DND-41 (cell line): ENCODE data around the gene ZCRB1.

Experiments
- ATAC-seq: fragments of 200-7000 bp; cut with Tn5 transposase; 3 replicates; pipeline ENCODE4 v1.9.1; 2021; ENCODE audit warnings: low read depth; ENCODE audit not compliant: insufficient read depth
- DNase-seq: peaks from one replicate; pipeline ENCODE4 v3.0.0-alpha.2; 2020
- H2AFZ ChIP-seq: 2 replicates; pipeline ENCODE4 v1.6.0; 2012; ENCODE audit warnings: low read depth, low read length
- H3K27ac ChIP-seq: 2 replicates; pipeline ENCODE4 v1.5.1; 2012; ENCODE audit warnings: low read length, inconsistent platforms
- H3K27me3 ChIP-seq: fragments of 200-600 bp; sonication (generic); 2 replicates; pipeline ENCODE4 v1.6.0; 2012; ENCODE audit warnings: low read length, mild to moderate bottlenecking, inconsistent platforms; ENCODE audit not compliant: insufficient read depth, poor library complexity
- H3K36me3 ChIP-seq: 2 replicates; pipeline ENCODE4 v1.5.1; 2012; ENCODE audit warnings: low read length, inconsistent platforms; ENCODE audit not compliant: insufficient read depth
- H3K4me1 ChIP-seq: 2 replicates; pipeline ENCODE4 v1.5.1; 2012; ENCODE audit warnings: mild to moderate bottlenecking, low read length; ENCODE audit not compliant: insufficient read depth
- H3K4me2 ChIP-seq: 2 replicates; pipeline ENCODE4 v1.6.0; 2012; ENCODE audit warnings: mild to moderate bottlenecking, moderate library complexity, low read length, inconsistent platforms; ENCODE audit not compliant: insufficient read depth
- H3K4me3 ChIP-seq, 2 experiments: fragments of 200-600 bp in 1 of 2; shearing (Covaris generic) in 1 of 2; 2 replicates each; pipeline ENCODE4 v1.5.1; 2012 to 2016; ENCODE audit warnings: inconsistent platforms in 2 of 2, low read length in 2 of 2, mild to moderate bottlenecking in 2 of 2, low read depth in 1 of 2, moderate library complexity in 1 of 2
- H3K79me2 ChIP-seq: 2 replicates; pipeline ENCODE4 v1.6.0; 2012; ENCODE audit warnings: low read length, inconsistent platforms; ENCODE audit not compliant: insufficient read depth
- H3K9ac ChIP-seq: 2 replicates; pipeline ENCODE4 v1.6.0; 2012; ENCODE audit warnings: low read depth, mild to moderate bottlenecking, inconsistent platforms, low read length, moderate library complexity
- H3K9me3 ChIP-seq: 2 replicates; pipeline ENCODE4 v1.5.1; 2012; ENCODE audit warnings: low read length, moderate library complexity, mild to moderate bottlenecking, inconsistent platforms; ENCODE audit not compliant: insufficient read depth, severe bottlenecking
- H4K20me1 ChIP-seq: 2 replicates; pipeline ENCODE4 v1.6.0; 2012; ENCODE audit warnings: low read length; ENCODE audit not compliant: insufficient read depth
- CTCF ChIP-seq: IDR thresholded peaks from 2 replicates; pipeline ENCODE4 v1.5.1; 2012; ENCODE audit warnings: borderline replicate concordance, low read length, moderate library complexity, mild to moderate bottlenecking; ENCODE audit not compliant: poor library complexity, severe bottlenecking; ENCODE audit errors: extremely low read depth
- EZH2 ChIP-seq: IDR thresholded peaks from 3 replicates; pipeline ENCODE4 v1.6.1; 2012; ENCODE audit warnings: borderline replicate concordance, low read depth, mild to moderate bottlenecking, moderate library complexity, low read length, inconsistent platforms; ENCODE audit not compliant: severe bottlenecking

The ZCRB1 gene

GRCh38 chr12:42325326-42325652, 605 bp downstream of the ZCRB1 start:
- peak overlapping the region; percentile 93 for H2AFZ ChIP-seq
- DNase-seq (no peak), ATAC-seq (no peak)
- peak overlapping the region; percentile 81 for H3K4me2 ChIP-seq
- TF ChIP-seq EZH2, result no peak
- TF ChIP-seq CTCF, result no peak
- H3K27me3 ChIP-seq, result no peaks in the 10 kb centered on the region
- H3K4me3 ChIP-seq, result peak overlapping the region; percentile 74 to 83
- H3K9me3 ChIP-seq, result no peaks in the 10 kb centered on the region
- H3K9ac ChIP-seq, result peak overlapping the region; percentile 85
- peaks cover 10% of the 10 kb centered on the region for H4K20me1 ChIP-seq
- peaks cover 24% of the 10 kb centered on the region for H3K36me3 ChIP-seq
- H3K79me2 ChIP-seq, result peaks cover 60% of the 10 kb centered on the region
- peaks cover 39% of the 10 kb centered on the region for H3K4me1 ChIP-seq
- H3K27ac ChIP-seq, result peak overlapping the region; percentile 92

- Histone ChIP-seq H3K4me2 (no peak overlapping the region), H3K4me3 (no peak overlapping the region), H3K27me3 (no peaks in the 10 kb centered on the region), H2AFZ (no peak overlapping the region), H3K36me3 (peaks cover 24% of the 10 kb centered on the region), H3K79me2 (peaks cover 47% of the 10 kb centered on the region), H3K9ac (no peak overlapping the region), H3K4me1 (peaks cover 36% of the 10 kb centered on the region), H4K20me1 (peaks cover 3% of the 10 kb centered on the region; the same call in 1 of the 2 replicates), H3K9me3 (no peaks in the 10 kb centered on the region), H3K27ac (no peak overlapping the region)
- DNase-seq, result no peak
- TF ChIP-seq EZH2 (no peak), CTCF (no peak)
- ATAC-seq, result no peak
Observed at GRCh38 chr12:42323856-42324255, 2.0 kb downstream of the ZCRB1 start.

GRCh38 chr12:42322567-42322966, 3.3 kb downstream of the ZCRB1 start:
- no peak overlapping the region for H3K4me2 ChIP-seq
- no peak overlapping the region for H3K27ac ChIP-seq
- no peak for DNase-seq
- ATAC-seq, result no peak
- no peaks in the 10 kb centered on the region for H3K9me3 ChIP-seq
- H3K4me1 ChIP-seq, result peaks cover 23% of the 10 kb centered on the region
- peaks cover 30% of the 10 kb centered on the region for H3K36me3 ChIP-seq
- peaks cover 34% of the 10 kb centered on the region for H3K79me2 ChIP-seq
- H4K20me1 ChIP-seq, result peaks cover 2% of the 10 kb centered on the region; the same call in 1 of the 2 replicates
- H3K27me3 ChIP-seq, result no peaks in the 10 kb centered on the region
- H3K4me3 ChIP-seq, result no peak overlapping the region
- no peak overlapping the region for H2AFZ ChIP-seq
- TF ChIP-seq CTCF, result no peak
- no peak for TF ChIP-seq EZH2
- no peak overlapping the region for H3K9ac ChIP-seq

GRCh38 chr12:42320796-42321195, 5.1 kb downstream of the ZCRB1 start:
- Histone ChIP-seq H3K9ac (no peak overlapping the region), H3K27me3 (no peaks in the 10 kb centered on the region), H3K9me3 (no peaks in the 10 kb centered on the region), H3K27ac (no peak overlapping the region), H3K4me3 (no peak overlapping the region), H3K36me3 (peaks cover 41% of the 10 kb centered on the region), H2AFZ (no peak overlapping the region), H3K4me1 (peaks cover 14% of the 10 kb centered on the region), H3K4me2 (no peak overlapping the region), H3K79me2 (peaks cover 16% of the 10 kb centered on the region), H4K20me1 (no peaks in the 10 kb centered on the region)
- ATAC-seq (no peak), DNase-seq (no peak)
- no peak for TF ChIP-seq CTCF
- no peak for TF ChIP-seq EZH2
